ENCODE measurements around the gene FCGR1A. TPM values are rescaled to one million over a fixed set of nuclear protein-coding genes. Genes with fewer than 3 reads are reported as not detected.

The FCGR1A gene
- 14.1 TPM for total RNA-seq

DNA sequence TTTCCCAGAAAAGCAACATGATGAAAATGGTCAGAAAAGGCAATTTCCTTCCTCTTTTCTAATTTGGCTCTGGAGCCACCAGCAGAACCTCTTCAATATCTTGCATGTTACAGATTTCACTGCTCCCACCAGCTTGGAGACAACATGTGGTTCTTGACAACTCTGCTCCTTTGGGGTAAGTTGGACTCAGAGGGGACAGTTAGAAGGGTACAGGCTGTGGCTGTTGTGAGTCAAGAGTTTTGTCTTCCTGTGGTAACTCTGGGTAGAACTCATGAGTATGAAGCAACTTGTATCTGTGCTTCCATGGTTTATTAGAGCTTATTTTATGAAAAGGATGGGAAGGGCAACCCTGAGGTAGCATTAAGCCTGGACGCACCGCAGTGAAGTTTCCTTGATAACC, at the start of gene FCGR1A:
TSS of gene FCGR1A (plus strand) at position 95 of the 400 bp plus-strand sequence. CDS start at position 145, 50 bp downstream.

Other genes starting within 250 kb of the FCGR1A start
- gene PPIAL4C, start 198.8 kb upstream of the FCGR1A start, total RNA-seq: not detected
- gene BOLA1, start 116.9 kb downstream of the FCGR1A start, total RNA-seq: 11.8 TPM
- gene SV2A, start 135.2 kb downstream of the FCGR1A start, total RNA-seq: 183 TPM
- gene SF3B4, start 145.1 kb downstream of the FCGR1A start, total RNA-seq: 10.4 TPM
- 6.2 TPM for gene MTMR11, start 154.2 kb downstream of the FCGR1A start, total RNA-seq
- gene OTUD7B, start 228.0 kb downstream of the FCGR1A start, total RNA-seq: 9.9 TPM